Measurements from ENCODE around the gene TNFSF12. TPM values are rescaled to one million over a fixed set of nuclear protein-coding genes. Genes with fewer than 3 reads are reported as not detected.

The TNFSF12 gene
- total and polyA plus RNA-seq, 12 donors, result 3.3 to 134 (median 54.7) TPM

- 81 to 96% (median 93%) methylated on average over 6 to 9 of the region's 9 CpGs for WGBS, 4 donors
- Histone ChIP-seq H3K4me3 (no peak overlapping the region), H3K27ac (no peak overlapping the region), H3K27me3 (no peaks in the 10 kb centered on the region), H3K4me1 (replicated peaks in 1 of 2) (no peaks in the 10 kb centered on the region), H3K36me3 (replicated peaks in 1 of 2) (peaks cover 0 to 99% of the 10 kb centered on the region in 2 donors), H3K9me3 (replicated peaks in 1 of 3) (no peaks in the 10 kb centered on the region)
- TF ChIP-seq CTCF (IDR thresholded peaks at IDR 0.05) (no peak), POLR2A (IDR thresholded peaks at IDR 0.05) (no peak)
- intact Hi-C loops (cut with DNase I), result no loop called here
- DNase-seq, result no peak
These were observed 40.0 kb upstream of the TNFSF12 start for GRCh38 chr17:7508846-7509245.

GRCh38 chr17:7509937-7510336 is 38.9 kb upstream of the TNFSF12 start:
- 74 to 81% (median 77%) methylated on average over 5 of the region's 5 CpGs for WGBS, 4 donors
- Histone ChIP-seq H3K4me3 (no peak overlapping the region), H3K4me1 (replicated peaks in 1 of 2) (no peaks in the 10 kb centered on the region), H3K27me3 (no peaks in the 10 kb centered on the region), H3K9me3 (replicated peaks in 1 of 3) (no peaks in the 10 kb centered on the region), H3K27ac (no peak overlapping the region), H3K36me3 (replicated peaks in 1 of 2) (peaks cover 0 to 94% of the 10 kb centered on the region in 2 donors)
- TF ChIP-seq CTCF (IDR thresholded peaks at IDR 0.05), result no peak
- TF ChIP-seq POLR2A (IDR thresholded peaks at IDR 0.05), result no peak
- DNase-seq, result no peak
- intact Hi-C loops (cut with DNase I), result loop anchor here in 1 of 2 donors (2.0 kb wide), 1 partner anchor 51 kb away; the partner anchor contains the start of gene SENP3

- WGBS, 4 donors, result 58 to 62% (median 61%) methylated on average over 8 to 10 of the region's 10 CpGs
- Histone ChIP-seq H3K36me3 (replicated peaks in 1 of 2) (peaks cover 0 to 83% of the 10 kb centered on the region in 2 donors), H3K27ac (no peak overlapping the region), H3K27me3 (no peaks in the 10 kb centered on the region), H3K4me1 (replicated peaks in 1 of 2) (no peaks in the 10 kb centered on the region), H3K9me3 (replicated peaks in 1 of 3) (no peaks in the 10 kb centered on the region), H3K4me3 (no peak overlapping the region)
- intact Hi-C loops (cut with DNase I), result loop anchor here in 1 of 2 donors (2.0 kb wide), 1 partner anchor 50 kb away; the partner anchor contains the start of gene SENP3
- no peak for TF ChIP-seq CTCF (IDR thresholded peaks at IDR 0.05)
- no peak for TF ChIP-seq POLR2A (IDR thresholded peaks at IDR 0.05)
- DNase-seq, result no peak
These were observed 37.8 kb upstream of the TNFSF12 start for GRCh38 chr17:7511108-7511507.

- Histone ChIP-seq H3K4me1 (replicated peaks in 1 of 2) (no peaks in the 10 kb centered on the region), H3K36me3 (replicated peaks in 1 of 2) (peaks cover 0 to 74% of the 10 kb centered on the region in 2 donors), H3K27ac (no peak overlapping the region), H3K4me3 (no peak overlapping the region), H3K9me3 (replicated peaks in 1 of 3) (no peaks in the 10 kb centered on the region), H3K27me3 (no peaks in the 10 kb centered on the region)
- TF ChIP-seq POLR2A (IDR thresholded peaks at IDR 0.05), result no peak
- TF ChIP-seq CTCF (IDR thresholded peaks at IDR 0.05), result no peak
- 88 to 95% (median 93%) methylated on average over 2 to 15 of the region's 15 CpGs for WGBS, 4 donors
- intact Hi-C loops (cut with DNase I), result no loop called here
- no peak for DNase-seq
These were observed 36.8 kb upstream of the TNFSF12 start for GRCh38 chr17:7512105-7512504.
